HEK293 (cell line): Measurements from ENCODE around the gene SELENOO.

Experiments
- CTCF ChIA-PET: fragments of 350-600 bp; formaldehyde crosslinking; extraction: SDS; loops from one replicate; lab custom pipeline; 2021; ENCODE audit warnings: antibody characterized with exemption; lab: Yijun Ruan, JAX
- POLR2A ChIA-PET: fragments of 300-600 bp; formaldehyde crosslinking; extraction: SDS; loops from one replicate; lab custom pipeline; 2020; ENCODE audit warnings: antibody characterized with exemption, inconsistent platforms; lab: Yijun Ruan, JAX
- H3K27ac ChIP-seq: fragments of 200-500 bp; sonication (Bioruptor generic); 2 replicates; pipeline ENCODE4 v1.5.1; 2014; ENCODE audit warnings: low read depth, low read length, control low read depth, inconsistent platforms; ENCODE audit errors: extremely low read depth
- H3K36me3 ChIP-seq, 2 experiments: fragments of 200-500 bp in 1 of 2; sonication (Bioruptor generic) in 1 of 2; 1 replicate in 1 of 2; 2 replicates in 1 of 2; pipeline ENCODE4 v1.5.1; 2014 to 2017; ENCODE audit warnings: inconsistent platforms in 2 of 2, low read length in 2 of 2; ENCODE audit not compliant: control insufficient read depth in 2 of 2, insufficient read depth in 1 of 2
- H3K4me1 ChIP-seq: fragments of 200-500 bp; sonication (Bioruptor generic); 2 replicates; pipeline ENCODE4 v1.5.1; 2014; ENCODE audit warnings: mild to moderate bottlenecking, low read length, inconsistent platforms; ENCODE audit not compliant: control insufficient read depth, insufficient read depth
- H3K4me3 ChIP-seq: 2 replicates; pipeline ENCODE4 v1.5.1; 2011; ENCODE audit warnings: low read depth, mild to moderate bottlenecking, control low read depth, low read length, moderate library complexity
- H3K9me3 ChIP-seq: fragments of 200-500 bp; sonication (Bioruptor generic); 2 replicates; pipeline ENCODE4 v1.5.1; 2014; ENCODE audit warnings: low read depth, low read length, inconsistent platforms; ENCODE audit not compliant: control insufficient read depth, insufficient read depth
- EGR2 ChIP-seq: fragments of 450-650 bp; formaldehyde crosslinking; IDR thresholded peaks from 2 replicates; pipeline ENCODE4 v1.5.1; 2016; ENCODE audit warnings: low read depth, missing biosample characterization, missing genetic modification characterization
- GFI1B ChIP-seq: fragments of 450-650 bp; formaldehyde crosslinking; IDR thresholded peaks from 2 replicates; pipeline ENCODE4 v1.5.1; 2016; ENCODE audit warnings: missing biosample characterization, missing genetic modification characterization
- HOXA7 ChIP-seq: sonication (generic); formaldehyde crosslinking; IDR thresholded peaks from 2 replicates; pipeline ENCODE4 v1.8.1; 2022; ENCODE audit warnings: missing genetic modification reagents, borderline replicate concordance
- HOXC10 ChIP-seq: sonication (generic); formaldehyde crosslinking; IDR thresholded peaks from 2 replicates; pipeline ENCODE4 v1.8.1; 2023; ENCODE audit warnings: mild to moderate bottlenecking, missing genetic modification reagents
- KLF1 ChIP-seq: fragments of 450-650 bp; formaldehyde crosslinking; IDR thresholded peaks from 2 replicates; pipeline ENCODE4 v1.5.1; 2016; ENCODE audit warnings: missing biosample characterization, missing genetic modification characterization
- MEIS1 ChIP-seq: sonication (generic); formaldehyde crosslinking; IDR thresholded peaks from 2 replicates; pipeline ENCODE4 v1.8.1; 2022; ENCODE audit warnings: missing genetic modification reagents, mild to moderate bottlenecking, borderline replicate concordance
- REPIN1 ChIP-seq: fragments of 450-650 bp; formaldehyde crosslinking; IDR thresholded peaks from 2 replicates; pipeline ENCODE4 v1.5.1; 2017; ENCODE audit warnings: missing biosample characterization, missing genetic modification characterization, low read depth
- SETDB1 ChIP-seq: IDR thresholded peaks from one replicate; pipeline ENCODE4 v1.6.1; 2017; ENCODE audit warnings: mild to moderate bottlenecking, low read length, moderate library complexity, mixed read lengths; ENCODE audit not compliant: insufficient read length
- SP2 ChIP-seq: fragments of 450-650 bp; formaldehyde crosslinking; IDR thresholded peaks from 2 replicates; pipeline ENCODE4 v1.5.1; 2016; ENCODE audit warnings: missing biosample characterization, missing genetic modification characterization
- SP7 ChIP-seq: fragments of 450-650 bp; formaldehyde crosslinking; IDR thresholded peaks from 2 replicates; pipeline ENCODE4 v1.5.1; 2016; ENCODE audit warnings: missing biosample characterization, missing genetic modification characterization
- YY1 ChIP-seq: fragments of 450-650 bp; formaldehyde crosslinking; IDR thresholded peaks from 2 replicates; pipeline ENCODE4 v1.5.1; 2018; ENCODE audit warnings: missing biosample characterization, missing genetic modification characterization
- ZFHX2 ChIP-seq: fragments of 450-650 bp; formaldehyde crosslinking; conservative IDR thresholded peaks from 2 replicates; pipeline ENCODE4 v1.5.1; 2016; ENCODE audit warnings: missing biosample characterization, missing genetic modification characterization
- ZFP41 ChIP-seq: fragments of 450-650 bp; formaldehyde crosslinking; IDR thresholded peaks from 2 replicates; pipeline ENCODE4 v1.5.1; 2016; ENCODE audit warnings: missing biosample characterization, missing genetic modification characterization, borderline replicate concordance
- ZNF184 ChIP-seq: fragments of 450-650 bp; IDR thresholded peaks from 2 replicates; pipeline ENCODE4 v1.5.1; 2018; ENCODE audit warnings: missing biosample characterization, mild to moderate bottlenecking, missing genetic modification characterization
- ZNF354C ChIP-seq: fragments of 450-650 bp; formaldehyde crosslinking; IDR thresholded peaks from 2 replicates; pipeline ENCODE4 v1.5.1; 2016; ENCODE audit warnings: missing biosample characterization, missing genetic modification characterization, low read depth, borderline replicate concordance
- ZNF391 ChIP-seq: fragments of 450-650 bp; formaldehyde crosslinking; IDR thresholded peaks from 2 replicates; pipeline ENCODE4 v1.5.1; 2016; ENCODE audit warnings: low read depth, missing biosample characterization, missing genetic modification characterization, borderline replicate concordance
- ZNF660 ChIP-seq: fragments of 450-650 bp; IDR thresholded peaks from 2 replicates; pipeline ENCODE4 v1.5.1; 2018; ENCODE audit warnings: missing biosample characterization, mild to moderate bottlenecking, missing genetic modification characterization
- ZNF707 ChIP-seq: fragments of 450-650 bp; formaldehyde crosslinking; IDR thresholded peaks from 2 replicates; pipeline ENCODE4 v1.5.1; 2016; ENCODE audit warnings: missing biosample characterization, missing genetic modification characterization
- ZNF76 ChIP-seq: fragments of 450-650 bp; formaldehyde crosslinking; IDR thresholded peaks from 2 replicates; pipeline ENCODE4; 2016; ENCODE audit warnings: low read depth, missing biosample characterization, missing genetic modification characterization, borderline replicate concordance
- ZNF768 ChIP-seq: fragments of 450-650 bp; formaldehyde crosslinking; IDR thresholded peaks from 2 replicates; pipeline ENCODE4 v1.5.1; 2018; ENCODE audit warnings: missing biosample characterization, mild to moderate bottlenecking, missing genetic modification characterization
- TF ChIP-seq, protein P1 (sequence below): fragments of 450-650 bp; formaldehyde crosslinking; IDR thresholded peaks from 2 replicates; pipeline ENCODE4 v1.5.1; 2016; ENCODE audit warnings: missing biosample characterization, missing genetic modification characterization
- TF ChIP-seq, protein P2 (sequence below): fragments of 450-650 bp; formaldehyde crosslinking; IDR thresholded peaks from 2 replicates; pipeline ENCODE4 v1.5.1; 2016; ENCODE audit warnings: missing biosample characterization, missing genetic modification characterization
- TF ChIP-seq, protein P3 (sequence below): fragments of 450-650 bp; formaldehyde crosslinking; IDR thresholded peaks from 2 replicates; pipeline ENCODE4 v1.5.1; 2016; ENCODE audit warnings: missing biosample characterization, missing genetic modification characterization
- TF ChIP-seq, protein P4 (sequence below): fragments of 450-650 bp; formaldehyde crosslinking; IDR thresholded peaks from 2 replicates; pipeline ENCODE4 v1.5.1; 2016; ENCODE audit warnings: missing biosample characterization, missing genetic modification characterization
- TF ChIP-seq, protein P5 (sequence below): fragments of 450-650 bp; formaldehyde crosslinking; IDR thresholded peaks from 2 replicates; pipeline ENCODE4 v1.5.1; 2017; ENCODE audit warnings: missing biosample characterization, mild to moderate bottlenecking, missing genetic modification characterization, moderate library complexity

The SELENOO gene

DNA sequence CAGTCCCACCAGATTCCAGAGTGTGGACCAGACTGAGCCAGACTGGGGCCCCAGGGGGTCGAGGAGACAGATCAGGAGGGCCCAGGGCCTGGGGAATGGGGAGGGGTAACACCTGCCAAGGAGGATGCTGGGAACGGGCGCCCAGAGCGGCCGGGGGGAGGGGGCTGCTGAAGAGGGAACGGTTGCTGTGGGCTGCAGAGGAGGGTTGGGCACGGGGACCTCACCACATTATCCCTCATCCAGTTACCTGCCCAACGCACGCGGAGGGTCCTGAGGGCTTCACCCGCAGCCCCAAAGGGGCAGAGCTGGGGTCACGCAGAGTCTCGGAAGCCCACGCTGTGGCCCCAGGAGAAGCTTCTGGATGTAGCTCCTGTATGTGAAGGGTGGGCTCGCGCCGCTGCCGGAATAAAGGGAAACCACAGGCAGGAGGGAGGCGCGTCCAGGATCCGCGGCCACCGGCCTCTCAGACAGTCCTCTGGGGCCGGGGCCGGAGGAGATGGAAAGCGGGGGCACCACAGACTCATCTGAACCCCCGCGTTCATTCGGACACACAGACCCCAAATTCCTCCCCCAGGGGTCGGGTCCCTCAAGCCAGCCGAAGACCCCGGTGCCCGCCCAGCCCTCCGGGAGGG is 866 bp upstream of the SELENOO start (continued):
- TF ChIP-seq, protein P1, sequence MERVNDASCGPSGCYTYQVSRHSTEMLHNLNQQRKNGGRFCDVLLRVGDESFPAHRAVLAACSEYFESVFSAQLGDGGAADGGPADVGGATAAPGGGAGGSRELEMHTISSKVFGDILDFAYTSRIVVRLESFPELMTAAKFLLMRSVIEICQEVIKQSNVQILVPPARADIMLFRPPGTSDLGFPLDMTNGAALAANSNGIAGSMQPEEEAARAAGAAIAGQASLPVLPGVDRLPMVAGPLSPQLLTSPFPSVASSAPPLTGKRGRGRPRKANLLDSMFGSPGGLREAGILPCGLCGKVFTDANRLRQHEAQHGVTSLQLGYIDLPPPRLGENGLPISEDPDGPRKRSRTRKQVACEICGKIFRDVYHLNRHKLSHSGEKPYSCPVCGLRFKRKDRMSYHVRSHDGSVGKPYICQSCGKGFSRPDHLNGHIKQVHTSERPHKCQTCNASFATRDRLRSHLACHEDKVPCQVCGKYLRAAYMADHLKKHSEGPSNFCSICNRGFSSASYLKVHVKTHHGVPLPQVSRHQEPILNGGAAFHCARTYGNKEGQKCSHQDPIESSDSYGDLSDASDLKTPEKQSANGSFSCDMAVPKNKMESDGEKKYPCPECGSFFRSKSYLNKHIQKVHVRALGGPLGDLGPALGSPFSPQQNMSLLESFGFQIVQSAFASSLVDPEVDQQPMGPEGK (tag by site-specific recombination), result 0 out of 2 replicates have a peak, but pooled peaks have one; percentile 55
- 0 out of 2 replicates have a peak, but pooled peaks have one; percentile 22 for TF ChIP-seq SP7 (tag by site-specific recombination)
- peak; percentile 64 for TF ChIP-seq ZNF76 (tag by site-specific recombination)
- TF ChIP-seq, protein P2, sequence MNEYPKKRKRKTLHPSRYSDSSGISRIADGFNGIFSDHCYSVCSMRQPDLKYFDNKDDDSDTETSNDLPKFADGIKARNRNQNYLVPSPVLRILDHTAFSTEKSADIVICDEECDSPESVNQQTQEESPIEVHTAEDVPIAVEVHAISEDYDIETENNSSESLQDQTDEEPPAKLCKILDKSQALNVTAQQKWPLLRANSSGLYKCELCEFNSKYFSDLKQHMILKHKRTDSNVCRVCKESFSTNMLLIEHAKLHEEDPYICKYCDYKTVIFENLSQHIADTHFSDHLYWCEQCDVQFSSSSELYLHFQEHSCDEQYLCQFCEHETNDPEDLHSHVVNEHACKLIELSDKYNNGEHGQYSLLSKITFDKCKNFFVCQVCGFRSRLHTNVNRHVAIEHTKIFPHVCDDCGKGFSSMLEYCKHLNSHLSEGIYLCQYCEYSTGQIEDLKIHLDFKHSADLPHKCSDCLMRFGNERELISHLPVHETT, result no peak
- no peak for TF ChIP-seq ZNF184 (tag by site-specific recombination)

DNA sequence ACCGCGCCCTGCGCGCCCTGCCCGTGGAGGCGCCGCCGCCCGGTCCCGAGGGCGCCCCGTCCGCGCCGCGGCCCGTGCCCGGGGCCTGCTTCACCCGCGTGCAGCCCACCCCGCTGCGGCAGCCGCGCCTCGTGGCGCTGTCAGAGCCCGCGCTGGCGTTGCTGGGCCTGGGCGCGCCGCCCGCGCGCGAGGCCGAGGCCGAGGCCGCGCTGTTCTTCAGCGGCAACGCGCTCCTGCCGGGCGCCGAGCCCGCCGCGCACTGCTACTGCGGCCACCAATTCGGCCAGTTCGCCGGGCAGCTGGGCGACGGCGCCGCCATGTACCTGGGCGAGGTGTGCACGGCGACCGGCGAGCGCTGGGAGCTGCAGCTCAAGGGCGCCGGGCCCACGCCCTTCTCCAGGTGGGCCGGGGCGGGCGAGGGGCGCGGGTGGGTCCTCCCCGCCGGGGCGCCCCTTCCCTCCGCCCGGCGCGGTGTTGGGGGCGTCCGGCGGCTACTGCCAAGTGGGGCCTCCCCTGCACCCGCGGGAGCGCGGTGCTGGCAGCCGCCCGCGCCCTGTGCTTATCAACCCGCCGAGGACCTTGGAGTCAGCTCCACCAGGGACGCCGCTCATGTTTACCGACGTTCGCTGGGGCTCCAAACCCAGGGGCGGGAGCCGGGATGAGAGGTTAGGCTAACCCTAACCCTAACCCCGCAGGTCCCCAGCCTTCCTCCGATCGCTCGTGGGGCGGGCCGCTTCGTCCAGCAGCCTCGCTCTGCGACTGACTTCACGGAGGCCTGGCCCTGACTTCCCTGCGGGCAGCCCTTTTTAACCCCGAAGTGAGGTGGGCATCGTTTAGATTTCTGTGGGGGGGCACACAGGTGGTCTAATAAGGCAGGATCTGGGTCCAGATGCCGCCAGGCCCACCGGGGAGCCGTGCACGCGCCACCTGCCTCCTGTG is 649 bp downstream of the SELENOO start:
- Histone ChIP-seq H3K4me3 (peak overlapping the region; percentile 68), H3K27ac (peak overlapping the region; percentile 89), H3K4me1 (peaks cover 5% of the 10 kb centered on the region; the same call in 1 of the 2 replicates), H3K9me3 (no peaks in the 10 kb centered on the region), H3K36me3 (peaks cover 20 to 64% of the 10 kb centered on the region in 2 experiments)
- ChIA-PET CTCF (interaction anchor here (0.5 kb wide), 1 partner anchor 324 kb away, joined by 5 read pairs; the partner anchor contains the start of gene SCO2), POLR2A (interaction anchor here (0.8 to 1.2 kb wide), 2 partner anchors 10 to 11 kb away, joined by 3 to 4 read pairs; no protein-coding TSS in a partner anchor)
- TF ChIP-seq, protein P3, sequence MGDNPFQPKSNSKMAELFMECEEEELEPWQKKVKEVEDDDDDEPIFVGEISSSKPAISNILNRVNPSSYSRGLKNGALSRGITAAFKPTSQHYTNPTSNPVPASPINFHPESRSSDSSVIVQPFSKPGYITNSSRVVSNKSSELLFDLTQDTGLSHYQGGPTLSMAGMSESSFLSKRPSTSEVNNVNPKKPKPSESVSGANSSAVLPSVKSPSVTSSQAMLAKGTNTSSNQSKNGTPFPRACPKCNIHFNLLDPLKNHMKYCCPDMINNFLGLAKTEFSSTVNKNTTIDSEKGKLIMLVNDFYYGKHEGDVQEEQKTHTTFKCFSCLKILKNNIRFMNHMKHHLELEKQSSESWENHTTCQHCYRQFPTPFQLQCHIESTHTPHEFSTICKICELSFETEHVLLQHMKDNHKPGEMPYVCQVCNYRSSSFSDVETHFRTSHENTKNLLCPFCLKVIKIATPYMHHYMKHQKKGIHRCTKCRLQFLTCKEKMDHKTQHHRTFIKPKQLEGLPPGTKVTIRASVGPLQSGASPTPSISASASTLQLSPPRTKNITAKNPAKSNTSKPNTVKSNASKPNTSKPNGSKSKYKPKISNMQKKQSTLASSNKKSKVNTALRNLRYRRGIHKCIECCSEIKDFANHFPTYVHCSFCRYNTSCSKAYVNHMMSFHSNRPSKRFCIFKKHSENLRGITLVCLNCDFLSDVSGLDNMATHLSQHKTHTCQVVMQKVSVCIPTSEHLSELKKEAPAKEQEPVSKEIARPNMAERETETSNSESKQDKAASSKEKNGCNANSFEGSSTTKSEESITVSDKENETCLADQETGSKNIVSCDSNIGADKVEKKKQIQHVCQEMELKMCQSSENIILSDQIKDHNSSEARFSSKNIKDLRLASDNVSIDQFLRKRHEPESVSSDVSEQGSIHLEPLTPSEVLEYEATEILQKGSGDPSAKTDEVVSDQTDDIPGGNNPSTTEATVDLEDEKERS (tag by site-specific recombination), result no peak
- TF ChIP-seq ZNF707 (tag by site-specific recombination), result no peak
- TF ChIP-seq, protein P4, sequence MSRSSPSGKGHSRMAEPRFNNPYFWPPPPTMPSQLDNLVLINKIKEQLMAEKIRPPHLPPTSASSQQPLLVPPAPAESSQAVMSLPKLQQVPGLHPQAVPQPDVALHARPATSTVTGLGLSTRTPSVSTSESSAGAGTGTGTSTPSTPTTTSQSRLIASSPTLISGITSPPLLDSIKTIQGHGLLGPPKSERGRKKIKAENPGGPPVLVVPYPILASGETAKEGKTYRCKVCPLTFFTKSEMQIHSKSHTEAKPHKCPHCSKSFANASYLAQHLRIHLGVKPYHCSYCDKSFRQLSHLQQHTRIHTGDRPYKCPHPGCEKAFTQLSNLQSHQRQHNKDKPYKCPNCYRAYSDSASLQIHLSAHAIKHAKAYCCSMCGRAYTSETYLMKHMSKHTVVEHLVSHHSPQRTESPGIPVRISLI, result no peak
- 0 out of 2 replicates have a peak, but pooled peaks have one; percentile 46 for TF ChIP-seq HOXA7 (CRISPR knock-in tag)
- no peak for TF ChIP-seq KLF1 (tag by site-specific recombination)
- TF ChIP-seq SETDB1, result peak; percentile 17
- no peak for TF ChIP-seq EGR2 (tag by site-specific recombination)
- TF ChIP-seq ZNF768, result no peak
- TF ChIP-seq, protein P5, sequence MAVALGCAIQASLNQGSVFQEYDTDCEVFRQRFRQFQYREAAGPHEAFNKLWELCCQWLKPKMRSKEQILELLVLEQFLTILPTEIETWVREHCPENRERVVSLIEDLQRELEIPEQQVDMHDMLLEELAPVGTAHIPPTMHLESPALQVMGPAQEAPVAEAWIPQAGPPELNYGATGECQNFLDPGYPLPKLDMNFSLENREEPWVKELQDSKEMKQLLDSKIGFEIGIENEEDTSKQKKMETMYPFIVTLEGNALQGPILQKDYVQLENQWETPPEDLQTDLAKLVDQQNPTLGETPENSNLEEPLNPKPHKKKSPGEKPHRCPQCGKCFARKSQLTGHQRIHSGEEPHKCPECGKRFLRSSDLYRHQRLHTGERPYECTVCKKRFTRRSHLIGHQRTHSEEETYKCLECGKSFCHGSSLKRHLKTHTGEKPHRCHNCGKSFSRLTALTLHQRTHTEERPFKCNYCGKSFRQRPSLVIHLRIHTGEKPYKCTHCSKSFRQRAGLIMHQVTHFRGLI, result no peak
- TF ChIP-seq ZFHX2 (tag by site-specific recombination), result peak; percentile 32; the same call in 1 of the 2 replicates
- TF ChIP-seq REPIN1 (tag by site-specific recombination), result no peak
- 0 out of 2 replicates have a peak, but pooled peaks have one; percentile 16 for TF ChIP-seq HOXC10 (CRISPR knock-in tag)
- no peak for TF ChIP-seq GFI1B (tag by site-specific recombination)
- no peak for TF ChIP-seq ZNF391 (tag by site-specific recombination)
- no peak for TF ChIP-seq ZNF354C (tag by site-specific recombination)
- 0 out of 2 replicates have a peak, but pooled peaks have one; percentile 9 for TF ChIP-seq SP2 (tag by site-specific recombination)
- no peak for TF ChIP-seq ZFP41
- no peak for TF ChIP-seq ZNF660 (tag by site-specific recombination)
- TF ChIP-seq YY1 (tag by site-specific recombination), result no peak
- peak; percentile 42; the same call in 1 of the 2 replicates for TF ChIP-seq MEIS1 (CRISPR knock-in tag)
